Gastroesophageal sphincter (tissue), 4 donors: ENCODE results near the gene CACNB4. TPM values are rescaled to one million over a fixed set of nuclear protein-coding genes. Genes with fewer than 3 reads are reported as not detected.

Source experiments
- ATAC-seq: fragments of 150-250 bp; one replicate; pipeline ENCODE4 v1.9.1; 2016; ENCODE audit warnings: mild to moderate bottlenecking, moderate library complexity
- H3K27ac ChIP-seq, 4 donors: fragments of 200-600 bp; sonication (generic) in 3 of 4; 1 replicate in 3 of 4; 2 replicates in 1 of 4; pipeline ENCODE4 v1.5.1; 2016 to 2019
- H3K27me3 ChIP-seq: fragments of 200-600 bp; sonication (generic); one replicate; pipeline ENCODE4 v1.5.1; 2019
- H3K36me3 ChIP-seq, 2 donors: fragments of 200-600 bp; sonication (generic); one replicate each; pipeline ENCODE4 v1.5.1; 2019; ENCODE audit warnings: control low read depth in 1 of 2
- H3K4me1 ChIP-seq, 3 donors: fragments of 200-600 bp; sonication (generic); 1 replicate in 2 of 3; 2 replicates in 1 of 3; pipeline ENCODE4 v1.5.1; 2016 to 2019; ENCODE audit warnings: control low read depth in 2 of 3
- H3K4me3 ChIP-seq, 2 donors: fragments of 200-600 bp; sonication (generic); one replicate each; pipeline ENCODE4 v1.5.1; 2019; ENCODE audit warnings: mild to moderate bottlenecking in 1 of 2, moderate library complexity in 1 of 2
- H3K9me3 ChIP-seq, 3 donors: fragments of 200-600 bp; sonication (generic); one replicate each; pipeline ENCODE4 v1.5.1; 2017 to 2019; ENCODE audit warnings: control low read depth in 2 of 3
- EP300 ChIP-seq: sonication (generic); formaldehyde crosslinking; IDR thresholded peaks from one replicate; pipeline ENCODE4 v1.6.1; 2017; ENCODE audit warnings: antibody characterized with exemption, mild to moderate bottlenecking
- POLR2A ChIP-seq, 2 donors: fragments of 450-650 bp; IDR thresholded peaks; one replicate each; pipeline ENCODE4 v1.6.1; 2017; ENCODE audit warnings: antibody characterized with exemption in 2 of 2, mild to moderate bottlenecking in 2 of 2, moderate library complexity in 1 of 2
- POLR2AphosphoS5 ChIP-seq: sonication (generic); formaldehyde crosslinking; IDR thresholded peaks from one replicate; pipeline ENCODE4 v1.6.1; 2017; ENCODE audit warnings: antibody characterized with exemption
- WGBS, 2 donors: methylation state at CpG; one replicate each; pipeline ENCODE4 v1.1.5; 2018; ENCODE audit warnings: low coverage in 1 of 2; 5-methylcytosine and 5-hydroxymethylcytosine counted together
- total RNA-seq, 4 donors: library from RNA; depleted of rRNA; stranded (reverse); fragments of >200 nt; gene quantifications; one replicate each; pipeline ENCODE4 v1.1.0, GENCODE V29; 2016
- TF ChIP-seq, protein P1 (sequence below), 4 experiments: fragments of 200-600 bp in 2 of 4; fragments of 450-650 bp in 2 of 4; sonication (generic) in 1 of 4; IDR thresholded peaks; one replicate each; pipeline ENCODE4 v1.5.1; 2017 to 2019; ENCODE audit warnings: antibody characterized with exemption in 4 of 4, mild to moderate bottlenecking in 2 of 4, moderate library complexity in 2 of 4

CACNB4 gene
- total RNA-seq, 4 donors from 2014 or later, result 1.4 to 5.4 (median 1.9) TPM

- Histone ChIP-seq H3K27me3 (no peaks in the 10 kb centered on the region), H3K9me3 (no peaks in the 10 kb centered on the region), H3K36me3 (no peaks in the 10 kb centered on the region), H3K4me3 (no peak overlapping the region), H3K27ac (no peak overlapping the region), H3K4me1 (no peaks in the 10 kb centered on the region)
- WGBS, 2 donors, result 85% methylated on average over 4 of the region's 5 CpGs; no CpG with 5 or more reads in 1 of the 2 donors
- ATAC-seq, result no peak
- TF ChIP-seq, protein P1, sequence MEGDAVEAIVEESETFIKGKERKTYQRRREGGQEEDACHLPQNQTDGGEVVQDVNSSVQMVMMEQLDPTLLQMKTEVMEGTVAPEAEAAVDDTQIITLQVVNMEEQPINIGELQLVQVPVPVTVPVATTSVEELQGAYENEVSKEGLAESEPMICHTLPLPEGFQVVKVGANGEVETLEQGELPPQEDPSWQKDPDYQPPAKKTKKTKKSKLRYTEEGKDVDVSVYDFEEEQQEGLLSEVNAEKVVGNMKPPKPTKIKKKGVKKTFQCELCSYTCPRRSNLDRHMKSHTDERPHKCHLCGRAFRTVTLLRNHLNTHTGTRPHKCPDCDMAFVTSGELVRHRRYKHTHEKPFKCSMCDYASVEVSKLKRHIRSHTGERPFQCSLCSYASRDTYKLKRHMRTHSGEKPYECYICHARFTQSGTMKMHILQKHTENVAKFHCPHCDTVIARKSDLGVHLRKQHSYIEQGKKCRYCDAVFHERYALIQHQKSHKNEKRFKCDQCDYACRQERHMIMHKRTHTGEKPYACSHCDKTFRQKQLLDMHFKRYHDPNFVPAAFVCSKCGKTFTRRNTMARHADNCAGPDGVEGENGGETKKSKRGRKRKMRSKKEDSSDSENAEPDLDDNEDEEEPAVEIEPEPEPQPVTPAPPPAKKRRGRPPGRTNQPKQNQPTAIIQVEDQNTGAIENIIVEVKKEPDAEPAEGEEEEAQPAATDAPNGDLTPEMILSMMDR (IDR thresholded peaks at IDR 0.05), result no peak
- TF ChIP-seq POLR2AphosphoS5, result no peak
- TF ChIP-seq POLR2A (IDR thresholded peaks at IDR 0.05), result no peak
- TF ChIP-seq EP300, result no peak
Observed at GRCh38 chr2:151869291-151869690, 229.6 kb downstream of the CACNB4 start.

GRCh38 chr2:151862700-151863099 lies 236.1 kb downstream of the CACNB4 start:
- no peak overlapping the region for H3K4me3 ChIP-seq
- WGBS, 2 donors, result 92 to 97% methylated on average over 5 of the region's 5 CpGs

GRCh38 chr2:151861174-151861573 lies 237.7 kb downstream of the CACNB4 start:
- H3K9me3 ChIP-seq, result no peaks in the 10 kb centered on the region
- no peak for ATAC-seq
- H3K4me3 ChIP-seq, result no peak overlapping the region
- 56 to 68% methylated on average over 4 of the region's 4 CpGs for WGBS, 2 donors
- H3K36me3 ChIP-seq, result no peaks in the 10 kb centered on the region
- no peaks in the 10 kb centered on the region for H3K27me3 ChIP-seq
- H3K4me1 ChIP-seq, result peaks cover 0 to 12% (median 0%) of the 10 kb centered on the region in 3 donors
- H3K27ac ChIP-seq, result no peak overlapping the region
- no peak for TF ChIP-seq EP300
- TF ChIP-seq, protein P1 (IDR thresholded peaks at IDR 0.05), result no peak
- TF ChIP-seq POLR2AphosphoS5, result no peak
- no peak for TF ChIP-seq POLR2A (IDR thresholded peaks at IDR 0.05)

More at GRCh38 chr2:151862700-151863099, 236.1 kb downstream of the CACNB4 start:
- Histone ChIP-seq H3K4me1 (peaks cover 0 to 12% (median 0%) of the 10 kb centered on the region in 3 donors), H3K9me3 (no peaks in the 10 kb centered on the region), H3K27ac (no peak overlapping the region), H3K27me3 (no peaks in the 10 kb centered on the region), H3K36me3 (no peaks in the 10 kb centered on the region)
- no peak for ATAC-seq
- TF ChIP-seq POLR2A (IDR thresholded peaks at IDR 0.05) (no peak), EP300 (no peak), POLR2AphosphoS5 (no peak)
- TF ChIP-seq, protein P1 (IDR thresholded peaks at IDR 0.05), result no peak

DNA sequence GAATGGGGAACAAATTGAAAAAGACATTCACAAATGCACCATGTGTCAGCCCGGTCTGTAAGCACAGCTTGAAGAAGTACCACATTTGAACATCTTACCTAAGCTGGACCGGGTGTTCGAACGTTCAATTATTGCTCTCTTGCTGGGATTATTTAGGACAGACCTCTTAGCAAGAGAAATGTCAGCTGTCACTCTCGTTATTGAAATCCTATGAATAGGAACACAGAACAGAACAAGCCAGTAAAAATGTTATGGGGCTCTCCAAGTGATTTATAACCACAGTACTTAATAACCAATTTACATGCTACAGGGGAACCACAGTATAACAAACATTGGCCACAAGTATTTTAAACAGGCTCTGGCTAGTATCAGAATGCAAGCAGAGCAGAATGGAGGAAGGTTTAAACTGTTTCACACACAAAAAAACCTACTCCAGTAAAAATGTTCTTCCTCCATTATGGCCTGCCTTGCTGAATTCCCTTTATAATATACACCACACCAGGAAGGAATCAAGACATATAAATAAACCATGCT lies 238.2 kb downstream of the CACNB4 start:
- H3K4me3 ChIP-seq, result no peak overlapping the region
- no peaks in the 10 kb centered on the region for H3K27me3 ChIP-seq
- H3K27ac ChIP-seq, result no peak overlapping the region
- no peak for ATAC-seq
- no peaks in the 10 kb centered on the region for H3K36me3 ChIP-seq
- no peaks in the 10 kb centered on the region for H3K9me3 ChIP-seq
- 56 to 58% methylated on average over 5 of the region's 5 CpGs for WGBS, 2 donors
- peaks cover 0 to 12% (median 0%) of the 10 kb centered on the region in 3 donors for H3K4me1 ChIP-seq
- TF ChIP-seq, protein P1 (IDR thresholded peaks at IDR 0.05), result no peak
- TF ChIP-seq POLR2A (IDR thresholded peaks at IDR 0.05) (no peak), EP300 (no peak), POLR2AphosphoS5 (no peak)

DNA sequence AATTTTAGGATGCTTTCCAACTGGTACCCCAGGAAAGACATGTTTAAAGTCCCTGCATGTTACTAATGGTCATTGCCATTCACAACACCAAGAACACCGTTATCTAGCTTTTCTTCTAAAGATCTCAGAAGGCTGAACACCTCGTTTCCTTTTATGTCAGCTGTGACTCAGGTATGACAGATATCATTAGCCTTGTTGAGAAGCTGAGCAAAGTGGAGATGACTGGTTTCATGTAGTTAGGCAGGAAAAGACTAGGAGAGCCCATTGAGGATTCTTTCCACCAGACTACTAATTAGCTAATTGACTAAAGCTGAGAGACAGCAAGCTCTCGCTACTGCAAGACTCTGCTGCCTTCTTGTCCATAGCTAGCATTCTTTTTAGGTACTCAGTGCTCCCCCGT lies 238.6 kb downstream of the CACNB4 start:
- no peak overlapping the region for H3K4me3 ChIP-seq
- TF ChIP-seq EP300 (no peak), POLR2AphosphoS5 (no peak), POLR2A (IDR thresholded peaks at IDR 0.05) (no peak)
- TF ChIP-seq, protein P1 (IDR thresholded peaks at IDR 0.05), result no peak
- no peaks in the 10 kb centered on the region for H3K36me3 ChIP-seq
- no peak overlapping the region for H3K27ac ChIP-seq
- 56 to 74% methylated on average over 3 to 4 of the region's 4 CpGs for WGBS, 2 donors
- peaks cover 0 to 12% (median 0%) of the 10 kb centered on the region in 3 donors for H3K4me1 ChIP-seq
- no peaks in the 10 kb centered on the region for H3K27me3 ChIP-seq
- H3K9me3 ChIP-seq, result no peaks in the 10 kb centered on the region
- no peak for ATAC-seq
